H1 (cell line): ENCODE data around the gene CCNT1. TPM values are rescaled to one million over a fixed set of nuclear protein-coding genes. Genes with fewer than 3 reads are reported as not detected.

Experiments used
- CTCF ChIA-PET: fragments of 300-600 bp; sonication (Branson Sonifier 250); formaldehyde crosslinking; loops from one replicate; lab custom pipeline; 2021; ENCODE audit not compliant: partially characterized antibody; lab: Charles Lee
- POLR2A ChIA-PET: fragments of 300-600 bp; sonication (Branson Sonifier 250); formaldehyde crosslinking; loops from one replicate; lab custom pipeline; 2021; ENCODE audit warnings: inconsistent platforms; ENCODE audit not compliant: partially characterized antibody; lab: Charles Lee
- DNase-seq, 2 experiments: peaks; one replicate each; pipeline versions ENCODE4 v3.0.0 to v3.0.0-alpha.2; 2010 to 2022; ENCODE audit warnings: low spot score in 2 of 2, low read depth in 1 of 2, mixed read lengths in 1 of 2
- FAIRE-seq: peaks from 2 replicates; lab custom pipeline; 2011; peaks lifted over from hg19 to GRCh38; lab: Jason Lieb, UNC
- H2AFZ ChIP-seq: 2 replicates; pipeline ENCODE4 v1.8.1; 2012; ENCODE audit warnings: low read length, inconsistent platforms
- H2AK5ac ChIP-seq: 2 replicates; pipeline ENCODE4 v1.6.1; 2013; ENCODE audit warnings: low read depth, low read length
- H2BK120ac ChIP-seq: replicated peaks from 2 replicates; pipeline ENCODE3; 2013; ENCODE audit warnings: low read depth, low read length, inconsistent platforms
- H2BK12ac ChIP-seq: 2 replicates; pipeline ENCODE4 v1.6.1; 2013; ENCODE audit warnings: low read depth, low read length
- H2BK15ac ChIP-seq: 2 replicates; pipeline ENCODE4 v1.6.1; 2013; ENCODE audit warnings: low read length
- H2BK20ac ChIP-seq: 2 replicates; pipeline ENCODE4 v1.6.1; 2013; ENCODE audit warnings: low read length
- H2BK5ac ChIP-seq: 2 replicates; pipeline ENCODE4 v1.6.1; 2013; ENCODE audit warnings: low read depth, low read length
- H3K14ac ChIP-seq: 2 replicates; pipeline ENCODE4 v1.6.1; 2013; ENCODE audit warnings: inconsistent platforms; ENCODE audit not compliant: insufficient read length
- H3K18ac ChIP-seq: 2 replicates; pipeline ENCODE4 v1.6.1; 2013; ENCODE audit warnings: low read length; ENCODE audit errors: extremely low read depth
- H3K23ac ChIP-seq: 2 replicates; pipeline ENCODE4 v1.6.1; 2013; ENCODE audit warnings: inconsistent platforms; ENCODE audit not compliant: insufficient read length
- H3K23me2 ChIP-seq: 2 replicates; pipeline ENCODE4 v1.6.1; 2013; ENCODE audit warnings: low read depth, low read length
- H3K27ac ChIP-seq: 2 replicates; pipeline ENCODE4 v1.6.1; 2011; ENCODE audit warnings: low read depth, low read length, inconsistent platforms
- H3K27me3 ChIP-seq, 4 experiments: replicated peaks in 1 of 4; 1 replicate in 1 of 4; 2 replicates in 3 of 4; pipeline versions ENCODE4 v1.6.1 to v1.8.1; 2011 to 2013; ENCODE audit warnings: low read length in 3 of 4, mild to moderate bottlenecking in 3 of 4, inconsistent platforms in 2 of 4, mixed read lengths in 2 of 4, moderate library complexity in 1 of 4; ENCODE audit not compliant: control insufficient read depth in 3 of 4, insufficient read depth in 3 of 4; ENCODE audit errors: extremely low read depth in 1 of 4
- H3K36me3 ChIP-seq, 4 experiments: 2 replicates each; pipeline versions ENCODE4 v1.6.1 to v1.8.1; 2011 to 2013; ENCODE audit warnings: mild to moderate bottlenecking in 4 of 4, low read length in 3 of 4, moderate library complexity in 2 of 4, control low read depth in 1 of 4, inconsistent platforms in 1 of 4; ENCODE audit not compliant: insufficient read depth in 4 of 4, control insufficient read depth in 2 of 4
- H3K4ac ChIP-seq: replicated peaks from 2 replicates; pipeline ENCODE3; 2013; ENCODE audit warnings: low read length, low read depth, mixed read lengths, inconsistent platforms; ENCODE audit not compliant: insufficient read length
- H3K4me1 ChIP-seq, 4 experiments: replicated peaks in 1 of 4; 1 replicate in 1 of 4; 2 replicates in 3 of 4; pipeline versions ENCODE4 v1.6.1 to v1.8.1; 2011 to 2013; ENCODE audit warnings: low read length in 3 of 4, inconsistent platforms in 2 of 4, mixed read lengths in 1 of 4; ENCODE audit not compliant: insufficient read depth in 4 of 4, control insufficient read depth in 3 of 4
- H3K4me2 ChIP-seq, 2 experiments: 2 replicates each; pipeline versions ENCODE4 v1.6.1 to v1.8.1; 2011 to 2013; ENCODE audit warnings: low read depth in 2 of 2, low read length in 2 of 2, control low read depth in 1 of 2, inconsistent platforms in 1 of 2, mild to moderate bottlenecking in 1 of 2; ENCODE audit not compliant: insufficient read depth in 1 of 2
- H3K4me3 ChIP-seq, 4 experiments: fragments of 200-600, 300-600 bp in 1 of 4; sonication (generic), shearing (Covaris generic), sonication (Bioruptor Twin) in 1 of 4; 2 replicates each; pipeline versions ENCODE4 v1.5.1 to v1.8.1; 2011 to 2016; ENCODE audit warnings: low read length in 4 of 4, low read depth in 3 of 4, control low read depth in 2 of 4, inconsistent platforms in 2 of 4, mild to moderate bottlenecking in 2 of 4, mixed read lengths in 1 of 4, moderate library complexity in 1 of 4; ENCODE audit not compliant: insufficient read depth in 2 of 4; ENCODE audit errors: extremely low read depth in 1 of 4
- H3K56ac ChIP-seq: replicated peaks from 2 replicates; pipeline ENCODE3; 2013; ENCODE audit warnings: low read depth, mild to moderate bottlenecking, mixed read lengths, low read length, inconsistent platforms; ENCODE audit not compliant: insufficient read length
- H3K79me1 ChIP-seq: 2 replicates; pipeline ENCODE4 v1.6.1; 2013; ENCODE audit warnings: low read depth, low read length, control low read depth
- H3K79me2 ChIP-seq, 2 experiments: 2 replicates each; pipeline versions ENCODE4 v1.6.1 to v1.8.1; 2012 to 2013; ENCODE audit warnings: low read length in 2 of 2, mild to moderate bottlenecking in 2 of 2, inconsistent platforms in 1 of 2; ENCODE audit not compliant: insufficient read depth in 2 of 2, control insufficient read depth in 1 of 2
- H3K9ac ChIP-seq, 4 experiments: replicated peaks in 1 of 4; 1 replicate in 1 of 4; 2 replicates in 3 of 4; pipeline versions ENCODE4 v1.6.1 to v1.8.1; 2011 to 2013; ENCODE audit warnings: low read depth in 3 of 4, low read length in 3 of 4, control low read depth in 2 of 4, mild to moderate bottlenecking in 2 of 4, moderate library complexity in 2 of 4, inconsistent platforms in 1 of 4; ENCODE audit errors: extremely low read depth in 1 of 4
- H3K9me3 ChIP-seq, 2 experiments: 2 replicates each; pipeline versions ENCODE4 v1.6.1 to v1.8.1; 2012 to 2013; ENCODE audit warnings: mild to moderate bottlenecking in 2 of 2, moderate library complexity in 2 of 2, control low read depth in 1 of 2, inconsistent platforms in 1 of 2, low read depth in 1 of 2, low read length in 1 of 2, mixed read lengths in 1 of 2; ENCODE audit not compliant: insufficient read depth in 2 of 2
- H4K20me1 ChIP-seq, 2 experiments: replicated peaks in 1 of 2; 2 replicates each; pipeline versions ENCODE3 to v1.8.1; 2011 to 2013; ENCODE audit warnings: inconsistent platforms in 2 of 2, low read length in 2 of 2, mild to moderate bottlenecking in 1 of 2; ENCODE audit not compliant: insufficient read depth in 2 of 2, control insufficient read depth in 1 of 2
- H4K5ac ChIP-seq: 2 replicates; pipeline ENCODE4 v1.6.1; 2013; ENCODE audit warnings: low read length, low read depth, mixed read lengths, inconsistent platforms; ENCODE audit not compliant: insufficient read length
- H4K8ac ChIP-seq: 2 replicates; pipeline ENCODE4 v1.8.0; 2013; ENCODE audit warnings: mild to moderate bottlenecking, moderate library complexity, low read length, inconsistent platforms; ENCODE audit not compliant: insufficient read depth; ENCODE audit errors: extremely low read depth
- H4K91ac ChIP-seq: replicated peaks from 2 replicates; pipeline ENCODE3; 2013; ENCODE audit warnings: low read length, mixed read lengths, inconsistent platforms; ENCODE audit not compliant: insufficient read length
- ASH2L ChIP-seq: fragments of 200-600, 300-600 bp; sonication (generic); IDR thresholded peaks from one replicate; pipeline ENCODE4 v1.7.1; 2017; ENCODE audit warnings: low read length
- ATF3 ChIP-seq: IDR thresholded peaks from 2 replicates; pipeline ENCODE4 v1.6.1; 2011; ENCODE audit warnings: low read depth, mild to moderate bottlenecking, low read length; ENCODE audit not compliant: insufficient read depth
- BACH1 ChIP-seq: IDR thresholded peaks from 2 replicates; pipeline ENCODE4 v1.6.1; 2012; ENCODE audit warnings: low read length, improper control_type of control experiment
- CBX8 ChIP-seq: fragments of 300-800, 300-1000 bp; sonication (generic); IDR thresholded peaks from 2 replicates; pipeline ENCODE4 v1.7.1; 2016; ENCODE audit warnings: low read depth, low read length, borderline replicate concordance
- HDAC2 ChIP-seq, 2 experiments: fragments of 300-600 bp in 1 of 2; sonication (generic) in 1 of 2; IDR thresholded peaks; 2 replicates each; pipeline ENCODE4 v1.6.1; 2011 to 2012; ENCODE audit warnings: low read depth in 2 of 2, low read length in 2 of 2, mild to moderate bottlenecking in 2 of 2, moderate library complexity in 2 of 2, borderline replicate concordance in 1 of 2, inconsistent platforms in 1 of 2
- SP4 ChIP-seq: IDR thresholded peaks from 2 replicates; pipeline ENCODE4 v1.6.1; 2012; ENCODE audit warnings: low read length, inconsistent platforms
- SRF ChIP-seq: IDR thresholded peaks from 2 replicates; pipeline ENCODE4 v1.6.1; 2011; ENCODE audit warnings: mild to moderate bottlenecking, low read depth, low read length, moderate library complexity
- TAF1 ChIP-seq: IDR thresholded peaks from 2 replicates; pipeline ENCODE4 v1.6.1; 2011; ENCODE audit warnings: mild to moderate bottlenecking, low read depth, low read length
- TAF7 ChIP-seq: optimal IDR thresholded peaks from 2 replicates; pipeline ENCODE3; 2011; ENCODE audit warnings: low read depth, mild to moderate bottlenecking, inconsistent platforms, low read length, moderate library complexity, borderline replicate concordance
- YY1 ChIP-seq: IDR thresholded peaks from 2 replicates; pipeline ENCODE4 v1.6.1; 2011; ENCODE audit warnings: low read depth, mild to moderate bottlenecking, low read length
- ZNF274 ChIP-seq: IDR thresholded peaks from 2 replicates; pipeline ENCODE4 v1.7.0; 2012; ENCODE audit warnings: low read length, borderline replicate concordance; ENCODE audit errors: extremely low read depth
- WGBS, 2 experiments: shearing (Covaris generic) in 1 of 2; methylation state at CpG; one replicate each; pipeline versions ENCODE4 v1.1.6 to v1.1.7; 2013 to 2015; ENCODE audit warnings: low lambda C conversion rate in 2 of 2, mixed read lengths in 2 of 2, inconsistent platforms in 1 of 2, low coverage in 1 of 2, missing lambda C conversion rate in 1 of 2; ENCODE audit not compliant: insufficient replicate concordance in 2 of 2, insufficient coverage in 1 of 2, insufficient read length in 1 of 2; ENCODE audit errors: extremely low coverage in 1 of 2, missing lambda C conversion rate in 1 of 2; 5-methylcytosine and 5-hydroxymethylcytosine counted together
- polyA plus RNA-seq, 7 experiments: library from polyadenylated mRNA; depleted of rRNA in 3 of 7; stranded (reverse) in 5 of 7; unstranded in 2 of 7; fragments of >200 nt in 5 of 7; fragments of 200-250 nt in 2 of 7; gene quantifications; 1 replicate in 5 of 7; 2 replicates in 1 of 7; 4 replicates in 1 of 7; pipeline versions ENCODE4 v1.2.1 to v1.2.3, GENCODE V29; 2011 to 2013; ENCODE audit warnings: missing spikeins in 2 of 7, mixed read lengths in 2 of 7
- total RNA-seq: library from RNA; stranded (reverse); fragmentation: NEBNext Ultra II Directional; extraction: Animal tissue kit (Norgen Biotek cat#: 25700); gene quantifications from 2 replicates; pipeline ENCODE4 v1.2.1, GENCODE V29; 2021
- TF ChIP-seq, protein P1 (sequence below): IDR thresholded peaks from 2 replicates; pipeline ENCODE4 v1.6.1; 2011; ENCODE audit warnings: low read length, improper control_type of control experiment

The CCNT1 gene
- total and polyA plus RNA-seq, 2 of the 8 experiments (the other 6 are each of a cell fraction or from before 2014, with no cell fraction given): 13.2 to 45.9 TPM

DNA sequence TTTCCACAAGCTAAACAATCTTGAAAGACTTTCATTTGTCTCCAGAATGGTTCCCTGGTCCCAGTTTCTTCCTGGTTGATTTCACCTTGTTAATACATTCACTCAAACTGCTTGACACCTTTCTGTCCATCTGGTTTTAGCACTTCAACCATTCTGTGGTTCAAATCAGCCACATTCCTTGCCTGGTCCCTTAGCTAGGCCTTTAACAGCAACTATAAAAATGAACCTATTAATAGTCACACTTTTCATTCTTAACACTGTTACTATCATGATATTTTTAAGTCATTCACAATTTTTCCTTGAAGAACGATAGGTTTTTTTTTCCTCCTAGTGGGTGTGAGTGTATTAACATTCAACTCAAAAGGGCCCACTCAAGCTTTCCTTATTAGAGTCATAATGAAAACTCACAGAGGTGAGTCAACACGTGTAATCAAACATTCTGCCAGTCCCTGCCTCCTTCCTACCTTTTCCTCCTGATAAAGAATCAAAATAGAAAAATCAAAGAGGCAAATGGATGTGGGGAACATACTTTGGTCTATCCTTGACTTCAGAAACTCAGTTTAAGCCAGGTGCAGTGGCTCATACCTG lies 34.4 kb upstream of the CCNT1 start:
- no peaks in the 10 kb centered on the region for H4K20me1 ChIP-seq
- H2BK15ac ChIP-seq: no peak overlapping the region
- ChIA-PET POLR2A (interaction anchor here (1.0 to 1.1 kb wide), 2 partner anchors 9 to 115 kb away, joined by 3 read pairs; partner anchors contain the start of gene RND1), CTCF (interaction anchor here (0.8 to 8.0 kb wide), 7 partner anchors 11 to 283 kb away, joined by 3 to 205 read pairs (median 3); partner anchors contain the start of gene ADCY6)
- H3K4me3 ChIP-seq: no peak overlapping the region
- H3K4me2 ChIP-seq: no peak overlapping the region
- H4K91ac ChIP-seq: no peak overlapping the region
- H2AFZ ChIP-seq: no peak overlapping the region
- H3K4me1 ChIP-seq: no peaks in the 10 kb centered on the region
- H3K4ac ChIP-seq: no peak overlapping the region
- H3K79me2 ChIP-seq: no peaks in the 10 kb centered on the region
- H2AK5ac ChIP-seq: no peak overlapping the region
- H3K23ac ChIP-seq: no peak overlapping the region
- H2BK12ac ChIP-seq: no peak overlapping the region
- H3K23me2 ChIP-seq: no peaks in the 10 kb centered on the region
- H3K56ac ChIP-seq: no peak overlapping the region
- H3K79me1 ChIP-seq: no peaks in the 10 kb centered on the region
- H2BK5ac ChIP-seq: no peak overlapping the region
- H3K36me3 ChIP-seq: no peaks in the 10 kb centered on the region
- no peak overlapping the region for H3K9ac ChIP-seq
- H3K27me3 ChIP-seq: no peaks in the 10 kb centered on the region
- 81% methylated on average over 2 of the region's 2 CpGs; no CpG with 5 or more reads in 1 of the 2 experiments for WGBS, 2 experiments
- H3K18ac ChIP-seq: no peak overlapping the region
- H4K8ac ChIP-seq: no peak overlapping the region
- no peak for DNase-seq
- H4K5ac ChIP-seq: no peak overlapping the region
- no peaks in the 10 kb centered on the region for H3K9me3 ChIP-seq
- no peak overlapping the region for H3K27ac ChIP-seq
- no peak overlapping the region for H2BK120ac ChIP-seq
- H2BK20ac ChIP-seq: no peak overlapping the region
- no peak for FAIRE-seq
- H3K14ac ChIP-seq: no peak overlapping the region
- TF ChIP-seq YY1 (no peak), TAF7 (no peak), BACH1 (no peak), SP4 (no peak), HDAC2 (IDR thresholded peaks at IDR 0.05; ENCODE audit: borderline replicate concordance in 1 of 2, low read depth in 2 of 2, low read length in 2 of 2) (no peak), ASH2L (no peak), SRF (no peak), CBX8 (no peak), TAF1 (no peak), ATF3 (no peak), ZNF274 (no peak)
- TF ChIP-seq, protein P1, sequence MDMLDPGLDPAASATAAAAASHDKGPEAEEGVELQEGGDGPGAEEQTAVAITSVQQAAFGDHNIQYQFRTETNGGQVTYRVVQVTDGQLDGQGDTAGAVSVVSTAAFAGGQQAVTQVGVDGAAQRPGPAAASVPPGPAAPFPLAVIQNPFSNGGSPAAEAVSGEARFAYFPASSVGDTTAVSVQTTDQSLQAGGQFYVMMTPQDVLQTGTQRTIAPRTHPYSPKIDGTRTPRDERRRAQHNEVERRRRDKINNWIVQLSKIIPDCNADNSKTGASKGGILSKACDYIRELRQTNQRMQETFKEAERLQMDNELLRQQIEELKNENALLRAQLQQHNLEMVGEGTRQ: no peak
